ENCODE results near the gene SDHAF1.

DNA sequence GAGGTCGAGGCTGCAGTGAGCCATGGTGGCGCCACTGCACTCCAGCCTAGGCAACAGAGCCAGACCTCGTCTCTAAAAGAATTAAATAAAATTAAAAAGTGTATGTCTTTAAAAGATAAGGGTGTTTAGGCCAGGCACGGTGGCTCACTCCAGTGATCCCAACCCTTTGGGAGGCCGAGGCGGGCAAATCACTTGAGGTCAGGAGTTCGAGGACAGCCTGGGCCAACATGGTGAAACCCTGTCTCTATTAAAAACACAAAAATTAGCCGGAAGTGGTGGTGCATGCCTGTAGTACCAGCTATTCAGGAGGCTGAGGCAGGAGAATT lies 7.5 kb upstream of the SDHAF1 start:
- TF ChIP-seq, protein P1, sequence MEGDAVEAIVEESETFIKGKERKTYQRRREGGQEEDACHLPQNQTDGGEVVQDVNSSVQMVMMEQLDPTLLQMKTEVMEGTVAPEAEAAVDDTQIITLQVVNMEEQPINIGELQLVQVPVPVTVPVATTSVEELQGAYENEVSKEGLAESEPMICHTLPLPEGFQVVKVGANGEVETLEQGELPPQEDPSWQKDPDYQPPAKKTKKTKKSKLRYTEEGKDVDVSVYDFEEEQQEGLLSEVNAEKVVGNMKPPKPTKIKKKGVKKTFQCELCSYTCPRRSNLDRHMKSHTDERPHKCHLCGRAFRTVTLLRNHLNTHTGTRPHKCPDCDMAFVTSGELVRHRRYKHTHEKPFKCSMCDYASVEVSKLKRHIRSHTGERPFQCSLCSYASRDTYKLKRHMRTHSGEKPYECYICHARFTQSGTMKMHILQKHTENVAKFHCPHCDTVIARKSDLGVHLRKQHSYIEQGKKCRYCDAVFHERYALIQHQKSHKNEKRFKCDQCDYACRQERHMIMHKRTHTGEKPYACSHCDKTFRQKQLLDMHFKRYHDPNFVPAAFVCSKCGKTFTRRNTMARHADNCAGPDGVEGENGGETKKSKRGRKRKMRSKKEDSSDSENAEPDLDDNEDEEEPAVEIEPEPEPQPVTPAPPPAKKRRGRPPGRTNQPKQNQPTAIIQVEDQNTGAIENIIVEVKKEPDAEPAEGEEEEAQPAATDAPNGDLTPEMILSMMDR (IDR thresholded peaks at IDR 0.05) = no peak
- TF ChIP-seq POLR2A (IDR thresholded peaks at IDR 0.05) = no peak

Data from heart left ventricle (tissue), 13 donors.